Ishikawa (cell line): ENCODE data around the gene ZNF302.

Experiments used
- CEBPB ChIP-seq: IDR thresholded peaks from 2 replicates; pipeline ENCODE4 v1.6.1; 2012
- CREB1 ChIP-seq: IDR thresholded peaks from 2 replicates; pipeline ENCODE4 v1.6.1; 2012; ENCODE audit warnings: low read depth
- EGR1 ChIP-seq: IDR thresholded peaks from 2 replicates; pipeline ENCODE4 v1.6.1; 2012
- EP300 ChIP-seq: IDR thresholded peaks from 2 replicates; pipeline ENCODE4 v1.6.1; 2012; ENCODE audit warnings: borderline replicate concordance
- FOXM1 ChIP-seq: IDR thresholded peaks from 2 replicates; pipeline ENCODE4 v1.6.1; 2012; ENCODE audit warnings: low read depth, borderline replicate concordance
- NFIC ChIP-seq: IDR thresholded peaks from 2 replicates; pipeline ENCODE4 v1.6.1; 2012
- RAD21 ChIP-seq: IDR thresholded peaks from 2 replicates; pipeline ENCODE4 v1.6.1; 2012; ENCODE audit warnings: low read depth
- TAF1 ChIP-seq: IDR thresholded peaks from 2 replicates; pipeline ENCODE4 v1.6.1; 2012; ENCODE audit warnings: low read depth, mild to moderate bottlenecking
- TCF12 ChIP-seq: IDR thresholded peaks from 2 replicates; pipeline ENCODE4 v1.6.1; 2012; ENCODE audit warnings: low read depth
- TEAD4 ChIP-seq: IDR thresholded peaks from 2 replicates; pipeline ENCODE4 v1.6.1; 2012
- YY1 ChIP-seq: IDR thresholded peaks from 2 replicates; pipeline ENCODE4 v1.6.1; 2012; ENCODE audit warnings: low read depth
- ZBTB7A ChIP-seq: IDR thresholded peaks from 2 replicates; pipeline ENCODE4 v1.6.1; 2012; ENCODE audit warnings: low read depth
- TF ChIP-seq, protein P1 (sequence below): IDR thresholded peaks from 2 replicates; pipeline ENCODE4 v1.6.1; 2012
- TF ChIP-seq, protein P2 (sequence below): IDR thresholded peaks from 2 replicates; pipeline ENCODE4 v1.6.1; 2012
- TF ChIP-seq, protein P3 (sequence below): IDR thresholded peaks from 2 replicates; pipeline ENCODE4 v1.6.1; 2012; ENCODE audit warnings: low read depth, mild to moderate bottlenecking

Gene ZNF302

DNA sequence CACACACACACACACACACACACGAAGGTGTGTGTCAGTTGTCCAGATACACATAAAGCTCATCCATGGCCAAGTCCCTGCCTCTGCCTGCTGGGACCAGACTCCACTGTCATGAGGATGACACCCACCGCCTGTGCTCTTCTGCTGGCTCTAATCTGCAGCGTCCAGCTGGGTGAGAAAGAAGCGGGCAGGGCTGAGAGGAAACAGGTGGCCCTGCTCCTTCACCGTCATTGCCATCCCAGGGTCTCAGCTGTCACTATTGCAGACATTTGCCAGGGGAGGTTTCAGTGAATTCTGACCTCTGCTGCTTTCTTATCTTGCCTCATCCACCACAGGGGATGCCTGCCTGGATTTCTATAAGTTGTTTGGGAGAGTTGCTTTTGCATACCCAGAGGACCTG lies 31.9 kb upstream of the ZNF302 start:
- TF ChIP-seq, protein P1, sequence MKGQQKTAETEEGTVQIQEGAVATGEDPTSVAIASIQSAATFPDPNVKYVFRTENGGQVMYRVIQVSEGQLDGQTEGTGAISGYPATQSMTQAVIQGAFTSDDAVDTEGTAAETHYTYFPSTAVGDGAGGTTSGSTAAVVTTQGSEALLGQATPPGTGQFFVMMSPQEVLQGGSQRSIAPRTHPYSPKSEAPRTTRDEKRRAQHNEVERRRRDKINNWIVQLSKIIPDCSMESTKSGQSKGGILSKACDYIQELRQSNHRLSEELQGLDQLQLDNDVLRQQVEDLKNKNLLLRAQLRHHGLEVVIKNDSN, result no peak
- TF ChIP-seq ZBTB7A, result no peak

DNA sequence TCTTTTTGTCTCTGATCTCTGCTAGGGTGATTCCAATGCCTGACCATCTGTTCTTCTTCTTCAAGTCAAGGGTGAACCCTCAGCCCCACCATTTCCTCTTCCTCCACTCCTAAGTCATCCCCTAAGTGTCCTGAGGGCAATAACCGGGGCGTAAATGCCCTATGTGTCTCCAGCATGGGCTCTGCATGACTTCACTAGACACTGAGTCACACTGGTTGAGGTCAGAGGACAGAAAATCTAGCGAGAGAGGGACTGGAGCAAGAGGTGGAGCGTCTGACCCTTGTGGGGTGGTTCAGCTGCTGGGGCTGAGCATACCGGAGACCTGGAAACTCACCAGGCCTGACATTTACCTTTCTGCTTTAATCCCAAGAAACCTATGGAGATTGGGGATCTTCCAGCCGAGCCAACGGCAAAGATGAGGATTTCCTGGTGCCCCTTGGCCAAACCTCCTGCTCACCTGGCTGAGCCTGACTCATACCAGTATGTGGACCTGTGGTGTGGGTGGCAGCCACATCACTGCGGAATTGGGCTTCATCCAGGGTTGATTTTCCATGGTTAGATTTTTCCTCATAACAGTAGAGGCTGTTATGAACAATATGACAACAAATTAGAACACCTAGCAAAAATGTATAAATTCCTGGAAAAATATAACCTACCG lies 27.5 kb upstream of the ZNF302 start:
- TF ChIP-seq CEBPB, result no peak
- no peak for TF ChIP-seq TAF1
- TF ChIP-seq, protein P2, sequence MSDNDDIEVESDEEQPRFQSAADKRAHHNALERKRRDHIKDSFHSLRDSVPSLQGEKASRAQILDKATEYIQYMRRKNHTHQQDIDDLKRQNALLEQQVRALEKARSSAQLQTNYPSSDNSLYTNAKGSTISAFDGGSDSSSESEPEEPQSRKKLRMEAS, result no peak
- no peak for TF ChIP-seq YY1
- no peak for TF ChIP-seq CREB1

DNA sequence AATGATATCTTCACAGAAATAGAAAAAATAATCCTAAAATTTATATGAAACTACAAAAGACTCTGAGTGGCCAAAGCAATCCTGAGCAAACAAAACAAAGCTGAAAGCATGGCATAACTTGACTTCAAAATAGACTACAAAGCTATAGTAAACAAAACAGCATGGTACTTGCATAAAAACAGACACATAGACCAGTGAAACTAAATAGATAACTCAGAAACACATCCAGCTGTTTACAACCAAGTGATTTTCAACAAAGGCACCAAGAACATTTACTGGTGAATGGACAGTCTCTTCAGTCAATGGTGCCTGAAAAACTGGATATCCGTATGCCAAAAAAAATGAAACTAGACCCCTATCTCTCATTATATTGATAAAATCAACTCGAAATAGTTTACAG lies 25.7 kb upstream of the ZNF302 start:
- TF ChIP-seq, protein P1, result no peak
- TF ChIP-seq TCF12, result no peak
- no peak for TF ChIP-seq FOXM1
- no peak for TF ChIP-seq YY1
- TF ChIP-seq CEBPB, result no peak
- no peak for TF ChIP-seq EP300
- no peak for TF ChIP-seq TAF1
- TF ChIP-seq TEAD4, result no peak
- TF ChIP-seq, protein P3, sequence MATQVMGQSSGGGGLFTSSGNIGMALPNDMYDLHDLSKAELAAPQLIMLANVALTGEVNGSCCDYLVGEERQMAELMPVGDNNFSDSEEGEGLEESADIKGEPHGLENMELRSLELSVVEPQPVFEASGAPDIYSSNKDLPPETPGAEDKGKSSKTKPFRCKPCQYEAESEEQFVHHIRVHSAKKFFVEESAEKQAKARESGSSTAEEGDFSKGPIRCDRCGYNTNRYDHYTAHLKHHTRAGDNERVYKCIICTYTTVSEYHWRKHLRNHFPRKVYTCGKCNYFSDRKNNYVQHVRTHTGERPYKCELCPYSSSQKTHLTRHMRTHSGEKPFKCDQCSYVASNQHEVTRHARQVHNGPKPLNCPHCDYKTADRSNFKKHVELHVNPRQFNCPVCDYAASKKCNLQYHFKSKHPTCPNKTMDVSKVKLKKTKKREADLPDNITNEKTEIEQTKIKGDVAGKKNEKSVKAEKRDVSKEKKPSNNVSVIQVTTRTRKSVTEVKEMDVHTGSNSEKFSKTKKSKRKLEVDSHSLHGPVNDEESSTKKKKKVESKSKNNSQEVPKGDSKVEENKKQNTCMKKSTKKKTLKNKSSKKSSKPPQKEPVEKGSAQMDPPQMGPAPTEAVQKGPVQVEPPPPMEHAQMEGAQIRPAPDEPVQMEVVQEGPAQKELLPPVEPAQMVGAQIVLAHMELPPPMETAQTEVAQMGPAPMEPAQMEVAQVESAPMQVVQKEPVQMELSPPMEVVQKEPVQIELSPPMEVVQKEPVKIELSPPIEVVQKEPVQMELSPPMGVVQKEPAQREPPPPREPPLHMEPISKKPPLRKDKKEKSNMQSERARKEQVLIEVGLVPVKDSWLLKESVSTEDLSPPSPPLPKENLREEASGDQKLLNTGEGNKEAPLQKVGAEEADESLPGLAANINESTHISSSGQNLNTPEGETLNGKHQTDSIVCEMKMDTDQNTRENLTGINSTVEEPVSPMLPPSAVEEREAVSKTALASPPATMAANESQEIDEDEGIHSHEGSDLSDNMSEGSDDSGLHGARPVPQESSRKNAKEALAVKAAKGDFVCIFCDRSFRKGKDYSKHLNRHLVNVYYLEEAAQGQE, result no peak
- no peak for TF ChIP-seq ZBTB7A
- TF ChIP-seq EGR1, result no peak
- TF ChIP-seq, protein P2, result no peak
- no peak for TF ChIP-seq NFIC

DNA sequence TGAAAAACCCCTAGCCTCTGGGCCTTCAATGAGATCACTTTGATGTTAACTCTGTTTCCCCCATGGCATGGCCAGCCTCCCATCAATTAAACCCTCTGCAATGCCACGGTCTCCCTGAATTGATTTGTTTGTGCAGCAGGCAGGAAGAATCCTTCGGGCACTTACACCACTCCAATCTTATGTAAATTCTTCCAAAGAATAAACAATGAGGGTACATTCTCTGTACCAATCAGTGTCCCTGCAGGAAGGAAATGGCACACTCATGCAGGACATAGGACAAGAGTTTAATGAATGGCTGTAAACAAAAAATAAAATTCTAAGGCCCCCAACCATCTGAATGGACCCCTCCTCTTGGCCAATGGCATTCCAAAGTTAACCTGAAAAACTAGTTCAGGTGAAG lies 22.7 kb upstream of the ZNF302 start:
- TF ChIP-seq EP300, result no peak
- no peak for TF ChIP-seq RAD21
- TF ChIP-seq, protein P1, result no peak
- no peak for TF ChIP-seq FOXM1
- TF ChIP-seq NFIC, result no peak
- TF ChIP-seq, protein P3, result no peak
- no peak for TF ChIP-seq EGR1
- no peak for TF ChIP-seq YY1
- no peak for TF ChIP-seq TAF1
- TF ChIP-seq ZBTB7A, result no peak
- no peak for TF ChIP-seq CEBPB
- TF ChIP-seq, protein P2, result no peak
- TF ChIP-seq TEAD4, result no peak
- TF ChIP-seq CREB1, result no peak
- TF ChIP-seq TCF12, result no peak

DNA sequence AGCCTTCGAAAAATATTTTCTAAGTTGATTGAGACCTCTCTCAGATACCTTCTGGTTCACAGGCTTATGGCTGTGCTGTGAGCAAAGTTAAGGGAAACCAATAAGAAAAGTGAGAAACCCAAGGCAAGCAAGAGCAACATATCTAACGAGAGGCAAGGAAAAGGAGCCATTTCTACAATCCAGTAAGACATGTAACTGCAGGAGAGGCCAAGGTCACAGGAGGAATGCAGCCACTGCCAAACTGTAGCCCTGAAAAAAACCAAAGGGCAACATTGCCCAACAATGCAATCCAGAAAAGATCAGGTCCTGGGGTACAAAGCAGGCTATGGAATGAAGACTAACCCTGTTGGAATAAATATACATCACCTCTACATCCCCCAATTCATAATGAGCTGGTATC lies 21.8 kb upstream of the ZNF302 start:
- no peak for TF ChIP-seq CREB1
- TF ChIP-seq, protein P1, result no peak
- no peak for TF ChIP-seq ZBTB7A
- TF ChIP-seq TEAD4, result no peak
- no peak for TF ChIP-seq TCF12
- no peak for TF ChIP-seq TAF1
- no peak for TF ChIP-seq NFIC
- TF ChIP-seq FOXM1, result no peak
- no peak for TF ChIP-seq YY1
- TF ChIP-seq, protein P2, result no peak
- TF ChIP-seq EGR1, result no peak
- no peak for TF ChIP-seq CEBPB
- TF ChIP-seq EP300, result no peak
- TF ChIP-seq RAD21, result no peak
- TF ChIP-seq, protein P3, result no peak
